Spleen (tissue), 7 donors: ENCODE data around the gene ATOH8.

ENCODE experiments used
- CTCF ChIP-seq, 11 experiments: fragments of 200-600 bp in 7 of 11; fragments of 450-650 bp in 4 of 11; sonication (generic) in 4 of 11; IDR thresholded peaks in 8 of 11; conservative IDR thresholded peaks in 3 of 11; 1 replicate in 7 of 11; 2 replicates in 4 of 11; pipeline versions ENCODE4 v1.4.0 to v1.8.0; 2016 to 2021; ENCODE audit warnings: antibody characterized with exemption in 11 of 11, inconsistent platforms in 4 of 11, mild to moderate bottlenecking in 1 of 11
- POLR2A ChIP-seq, 3 donors: fragments of 450-650 bp; IDR thresholded peaks; one replicate each; pipeline ENCODE4 v1.5.1; 2017; ENCODE audit warnings: antibody characterized with exemption in 3 of 3, mild to moderate bottlenecking in 1 of 3
- donor health status: DM: no; HTN: no; CAD: no; lungs with moderate emphysema.
- donor health status: DM: no; HTN: no; CAD: no.
- donor health status: DM: no; HTN: no; CAD: no.

DNA sequence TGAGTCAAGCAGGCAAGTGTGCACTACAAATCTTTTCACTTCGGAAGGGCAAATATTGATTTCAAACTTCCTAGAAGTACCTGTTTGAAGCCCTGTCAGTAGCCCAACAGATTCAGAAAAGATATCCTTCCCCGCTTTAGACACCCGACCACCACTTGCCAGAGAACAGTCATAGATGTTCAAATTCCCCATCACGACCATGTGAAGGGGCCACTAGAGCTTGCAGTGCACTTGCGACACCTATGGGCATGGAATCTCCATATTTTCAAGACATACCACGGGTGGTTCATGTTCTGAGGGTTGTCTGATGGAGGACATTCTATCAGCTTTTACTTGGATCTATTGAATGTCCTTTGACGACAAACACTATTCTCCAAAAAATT lies 35.8 kb upstream of the ATOH8 start:
- TF ChIP-seq CTCF (IDR thresholded peaks at IDR 0.05 in 8 of 11, conservative IDR thresholded peaks at IDR 0.05 in 3 of 11) (no peak), POLR2A (IDR thresholded peaks at IDR 0.05) (no peak)
